OCI-LY1 (cell line): Measurements from ENCODE around the gene CBFA2T3.

ENCODE experiments used
- EZH2 ChIP-seq: fragments of 200-600 bp; sonication (generic), shearing (Covaris generic); IDR thresholded peaks from 2 replicates; pipeline ENCODE4 v1.8.0; 2017; ENCODE audit warnings: borderline replicate concordance, mixed run types, mild to moderate bottlenecking, antibody characterized with exemption, low read length, moderate library complexity, mixed read lengths
- TF ChIP-seq, protein P1 (sequence below): fragments of 200-600 bp; sonication (generic), shearing (Covaris generic); IDR thresholded peaks from 2 replicates; pipeline ENCODE4 v1.5.1; 2017; ENCODE audit warnings: mild to moderate bottlenecking, antibody characterized with exemption, low read length, moderate library complexity, mixed read lengths

DNA sequence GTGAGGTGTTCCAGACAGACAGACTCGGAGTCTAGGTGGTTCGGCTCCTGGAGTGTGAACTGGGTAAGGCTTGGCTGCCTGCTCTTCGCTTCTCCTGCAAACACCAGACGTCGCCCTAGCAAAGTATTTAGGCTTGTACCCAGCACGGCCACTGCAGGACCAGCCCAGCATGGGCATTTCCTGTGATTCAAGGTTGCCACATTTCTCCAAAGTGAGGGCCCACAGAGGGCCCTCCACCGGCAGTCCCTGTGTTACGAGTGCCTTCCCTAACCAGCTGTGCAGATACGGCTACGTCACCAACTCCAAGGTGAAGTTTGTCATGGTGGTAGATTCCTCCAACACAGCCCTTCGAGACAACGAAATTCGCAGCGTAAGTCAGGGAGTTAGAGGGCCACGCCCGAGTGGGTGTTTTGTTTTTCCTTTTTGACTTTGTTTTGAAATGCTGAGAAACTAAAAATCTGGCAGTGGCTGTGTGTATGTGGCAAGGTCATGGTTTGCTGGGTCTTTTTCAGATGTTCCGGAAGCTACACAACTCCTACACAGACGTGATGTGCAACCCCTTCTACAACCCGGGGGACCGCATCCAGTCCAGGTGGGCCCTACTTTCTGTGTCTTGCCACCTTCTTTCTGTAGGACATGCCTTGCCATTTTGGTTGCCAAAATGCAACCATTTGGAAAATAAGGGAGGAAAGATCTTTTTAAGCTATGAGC, 117.5 kb downstream of the CBFA2T3 start:
- TF ChIP-seq, protein P1, sequence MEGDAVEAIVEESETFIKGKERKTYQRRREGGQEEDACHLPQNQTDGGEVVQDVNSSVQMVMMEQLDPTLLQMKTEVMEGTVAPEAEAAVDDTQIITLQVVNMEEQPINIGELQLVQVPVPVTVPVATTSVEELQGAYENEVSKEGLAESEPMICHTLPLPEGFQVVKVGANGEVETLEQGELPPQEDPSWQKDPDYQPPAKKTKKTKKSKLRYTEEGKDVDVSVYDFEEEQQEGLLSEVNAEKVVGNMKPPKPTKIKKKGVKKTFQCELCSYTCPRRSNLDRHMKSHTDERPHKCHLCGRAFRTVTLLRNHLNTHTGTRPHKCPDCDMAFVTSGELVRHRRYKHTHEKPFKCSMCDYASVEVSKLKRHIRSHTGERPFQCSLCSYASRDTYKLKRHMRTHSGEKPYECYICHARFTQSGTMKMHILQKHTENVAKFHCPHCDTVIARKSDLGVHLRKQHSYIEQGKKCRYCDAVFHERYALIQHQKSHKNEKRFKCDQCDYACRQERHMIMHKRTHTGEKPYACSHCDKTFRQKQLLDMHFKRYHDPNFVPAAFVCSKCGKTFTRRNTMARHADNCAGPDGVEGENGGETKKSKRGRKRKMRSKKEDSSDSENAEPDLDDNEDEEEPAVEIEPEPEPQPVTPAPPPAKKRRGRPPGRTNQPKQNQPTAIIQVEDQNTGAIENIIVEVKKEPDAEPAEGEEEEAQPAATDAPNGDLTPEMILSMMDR = no peak
- no peak for TF ChIP-seq EZH2
